Activated CD8-positive, alpha-beta memory T cell treated with anti-CD3 and anti-CD28 coated beads, Interleukin-2, amount 10 ng/mL, durations not matched to agents 7 days and 5 days (primary cell): ENCODE results near the gene PIAS2. TPM values are rescaled to one million over a fixed set of nuclear protein-coding genes. Genes with fewer than 3 reads are reported as not detected.
"Not testable (repeated sequence)": the region's sequence is repeated elsewhere in the genome, so short reads cannot be mapped to it uniquely, and the experiment has no call there.

Source experiments
- ATAC-seq: fragments of 150-1000 bp; cut with Tn5 transposase; one replicate; pipeline ENCODE4 v1.10.0; 2021; ENCODE audit warnings: moderate library complexity
- CTCF ChIA-PET: fragments of 350-600 bp; sonication (Branson Sonifier 250); formaldehyde crosslinking; loops from one replicate; lab custom pipeline; 2021; ENCODE audit warnings: antibody characterized with exemption; lab: Charles Lee
- DNase-seq: peaks from one replicate; pipeline ENCODE4 v3.0.0-alpha.2; 2020
- H3K27ac Mint-ChIP-seq: one replicate; pipeline ENCODE4 v1.8.0; 2021; ENCODE audit warnings: mild to moderate bottlenecking, mixed read lengths
- H3K27me3 Mint-ChIP-seq: one replicate; pipeline ENCODE4 v1.8.0; 2021; ENCODE audit warnings: mixed read lengths
- H3K36me3 Mint-ChIP-seq: one replicate; pipeline ENCODE4 v1.8.0; 2021; ENCODE audit warnings: mild to moderate bottlenecking, mixed read lengths
- H3K4me1 Mint-ChIP-seq: one replicate; pipeline ENCODE4 v1.8.0; 2021; ENCODE audit warnings: mixed read lengths
- H3K4me3 Mint-ChIP-seq: one replicate; pipeline ENCODE4 v1.8.0; 2021; ENCODE audit warnings: mild to moderate bottlenecking, moderate library complexity, mixed read lengths
- H3K9me3 Mint-ChIP-seq: one replicate; pipeline ENCODE4 v1.8.0; 2022; ENCODE audit warnings: low read depth, mixed read lengths
- total RNA-seq, 2 experiments: library from RNA; stranded (reverse); gene quantifications; one replicate each; pipeline ENCODE4 v1.2.3, GENCODE V29; 2021

Gene PIAS2
- total RNA-seq, 2 experiments from 2014 or later, result 11.7 to 19.8 TPM

DNA sequence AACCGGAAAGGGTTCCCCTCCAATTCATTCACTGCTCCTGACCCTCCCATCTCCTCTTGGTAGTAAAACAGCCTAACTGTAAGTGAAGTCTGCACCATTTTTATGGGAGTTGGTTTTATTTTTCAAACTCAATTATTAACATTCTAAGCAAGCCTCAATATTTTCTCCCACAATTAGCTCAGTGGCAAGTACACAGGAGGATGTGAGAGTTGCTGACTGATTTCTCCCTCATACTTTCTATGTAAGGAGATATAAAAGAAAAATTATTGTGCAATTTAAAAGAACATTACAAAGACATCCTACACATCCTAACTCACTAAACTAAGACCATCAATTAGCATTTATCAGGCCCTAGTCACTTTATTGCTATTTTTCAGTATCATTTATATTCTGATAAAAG is 73.9 kb downstream of the PIAS2 start:
- H3K4me3 Mint-ChIP-seq, result no peak overlapping the region
- ATAC-seq, result no peak
- H3K27ac Mint-ChIP-seq, result no peak overlapping the region
- H3K36me3 Mint-ChIP-seq, result peaks cover 7% of the 10 kb centered on the region
- CTCF ChIA-PET, result no interaction called here
- H3K9me3 Mint-ChIP-seq, result no peaks in the 10 kb centered on the region
- H3K4me1 Mint-ChIP-seq, result no peaks in the 10 kb centered on the region
- DNase-seq, result no peak
- no peaks in the 10 kb centered on the region for H3K27me3 Mint-ChIP-seq

GRCh38 chr18:46842583-46842982 is 74.7 kb downstream of the PIAS2 start:
- Mint-ChIP-seq H3K9me3 (no peaks in the 10 kb centered on the region), H3K4me1 (no peaks in the 10 kb centered on the region), H3K36me3 (peaks cover 7% of the 10 kb centered on the region), H3K27me3 (no peaks in the 10 kb centered on the region), H3K4me3 (no peak overlapping the region), H3K27ac (no peak overlapping the region)
- DNase-seq, result no peak
- ATAC-seq, result no peak
- CTCF ChIA-PET, result no interaction called here

- no peaks in the 10 kb centered on the region for H3K4me1 Mint-ChIP-seq
- ATAC-seq, result no peak
Measured at GRCh38 chr18:46833899-46834298, 83.4 kb downstream of the PIAS2 start.

GRCh38 chr18:46832849-46833248 is 84.5 kb downstream of the PIAS2 start:
- Mint-ChIP-seq H3K27me3 (no peaks in the 10 kb centered on the region), H3K4me3 (no peak overlapping the region), H3K9me3 (peaks cover 2% of the 10 kb centered on the region), H3K27ac (no peak overlapping the region), H3K36me3 (peaks cover 20% of the 10 kb centered on the region), H3K4me1 (no peaks in the 10 kb centered on the region)
- CTCF ChIA-PET, result no interaction called here
- DNase-seq, result no peak
- no peak for ATAC-seq

More at GRCh38 chr18:46833899-46834298, 83.4 kb downstream of the PIAS2 start:
- no peak overlapping the region for H3K27ac Mint-ChIP-seq
- CTCF ChIA-PET, result no interaction called here
- no peak overlapping the region for H3K4me3 Mint-ChIP-seq
- H3K9me3 Mint-ChIP-seq, result peaks cover 2% of the 10 kb centered on the region
- H3K36me3 Mint-ChIP-seq, result peaks cover 20% of the 10 kb centered on the region
- no peaks in the 10 kb centered on the region for H3K27me3 Mint-ChIP-seq
- DNase-seq, result no peak

DNA sequence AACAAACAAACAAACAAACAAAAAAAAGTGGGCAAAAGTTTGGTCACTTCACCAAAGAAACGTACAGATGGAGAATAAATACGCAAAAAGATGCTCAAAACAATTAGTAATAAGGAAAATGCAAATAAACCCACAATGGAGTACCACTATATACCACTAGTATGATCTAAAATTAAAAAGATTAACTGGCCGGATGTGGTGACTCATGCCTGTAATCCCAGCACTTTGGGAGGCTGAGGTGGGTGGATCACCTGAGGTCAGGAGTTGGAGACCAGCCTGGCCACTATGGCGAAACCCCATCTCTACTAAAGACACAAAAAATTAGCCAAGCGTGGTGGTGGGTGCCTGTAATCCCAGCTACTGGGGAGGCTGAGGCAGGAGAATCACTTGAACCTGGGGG is 84.9 kb downstream of the PIAS2 start:
- peaks cover 20% of the 10 kb centered on the region for H3K36me3 Mint-ChIP-seq
- H3K4me1 Mint-ChIP-seq, H3K27ac Mint-ChIP-seq, ATAC-seq, H3K9me3 Mint-ChIP-seq, H3K27me3 Mint-ChIP-seq, CTCF ChIA-PET, H3K4me3 Mint-ChIP-seq, DNase-seq: not testable (repeated sequence)

DNA sequence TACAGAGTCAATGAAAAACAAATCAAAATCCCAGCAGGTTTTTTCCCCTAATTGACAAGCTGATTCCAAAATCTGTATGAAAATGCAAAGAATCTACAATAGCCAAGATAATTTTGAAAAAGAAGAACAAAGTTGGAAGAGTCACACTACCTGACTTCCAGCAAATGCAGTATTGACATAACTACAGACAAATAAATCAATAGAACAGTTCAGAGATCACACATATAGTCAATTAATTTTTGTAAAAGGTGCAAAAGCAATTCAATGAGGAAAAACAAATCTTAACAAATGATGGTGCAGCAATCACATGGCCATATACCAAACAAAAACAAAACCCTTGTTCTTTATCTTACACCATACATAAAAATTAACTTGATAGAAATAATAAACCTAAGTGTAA is 85.9 kb downstream of the PIAS2 start:
- Mint-ChIP-seq H3K4me3 (no peak overlapping the region), H3K4me1 (no peaks in the 10 kb centered on the region)
- DNase-seq, result no peak

GRCh38 chr18:46830633-46831032 is 86.7 kb downstream of the PIAS2 start:
- H3K9me3 Mint-ChIP-seq, result peaks cover 2% of the 10 kb centered on the region
- peaks cover 20% of the 10 kb centered on the region for H3K36me3 Mint-ChIP-seq
- H3K4me1 Mint-ChIP-seq, result no peaks in the 10 kb centered on the region
- H3K27me3 Mint-ChIP-seq, result no peaks in the 10 kb centered on the region
- DNase-seq, result no peak
- CTCF ChIA-PET, result no interaction called here
- no peak overlapping the region for H3K4me3 Mint-ChIP-seq
- H3K27ac Mint-ChIP-seq, result no peak overlapping the region
- no peak for ATAC-seq

More for the DNA sequence above, 85.9 kb downstream of the PIAS2 start:
- CTCF ChIA-PET, result no interaction called here
- Mint-ChIP-seq H3K9me3 (peaks cover 2% of the 10 kb centered on the region), H3K36me3 (peaks cover 20% of the 10 kb centered on the region), H3K27me3 (no peaks in the 10 kb centered on the region), H3K27ac (no peak overlapping the region)
- ATAC-seq, result no peak

- CTCF ChIA-PET, result no interaction called here
- H3K27me3 Mint-ChIP-seq, result no peaks in the 10 kb centered on the region
- no peak overlapping the region for H3K4me3 Mint-ChIP-seq
- no peaks in the 10 kb centered on the region for H3K4me1 Mint-ChIP-seq
- peaks cover 2% of the 10 kb centered on the region for H3K9me3 Mint-ChIP-seq
- ATAC-seq (no peak), DNase-seq (no peak)
- no peak overlapping the region for H3K27ac Mint-ChIP-seq
- H3K36me3 Mint-ChIP-seq, result peaks cover 20% of the 10 kb centered on the region
Measured at GRCh38 chr18:46829947-46830346, 87.4 kb downstream of the PIAS2 start.

GRCh38 chr18:46829531-46829930 is 87.8 kb downstream of the PIAS2 start:
- H3K36me3 Mint-ChIP-seq, result peaks cover 20% of the 10 kb centered on the region

DNA sequence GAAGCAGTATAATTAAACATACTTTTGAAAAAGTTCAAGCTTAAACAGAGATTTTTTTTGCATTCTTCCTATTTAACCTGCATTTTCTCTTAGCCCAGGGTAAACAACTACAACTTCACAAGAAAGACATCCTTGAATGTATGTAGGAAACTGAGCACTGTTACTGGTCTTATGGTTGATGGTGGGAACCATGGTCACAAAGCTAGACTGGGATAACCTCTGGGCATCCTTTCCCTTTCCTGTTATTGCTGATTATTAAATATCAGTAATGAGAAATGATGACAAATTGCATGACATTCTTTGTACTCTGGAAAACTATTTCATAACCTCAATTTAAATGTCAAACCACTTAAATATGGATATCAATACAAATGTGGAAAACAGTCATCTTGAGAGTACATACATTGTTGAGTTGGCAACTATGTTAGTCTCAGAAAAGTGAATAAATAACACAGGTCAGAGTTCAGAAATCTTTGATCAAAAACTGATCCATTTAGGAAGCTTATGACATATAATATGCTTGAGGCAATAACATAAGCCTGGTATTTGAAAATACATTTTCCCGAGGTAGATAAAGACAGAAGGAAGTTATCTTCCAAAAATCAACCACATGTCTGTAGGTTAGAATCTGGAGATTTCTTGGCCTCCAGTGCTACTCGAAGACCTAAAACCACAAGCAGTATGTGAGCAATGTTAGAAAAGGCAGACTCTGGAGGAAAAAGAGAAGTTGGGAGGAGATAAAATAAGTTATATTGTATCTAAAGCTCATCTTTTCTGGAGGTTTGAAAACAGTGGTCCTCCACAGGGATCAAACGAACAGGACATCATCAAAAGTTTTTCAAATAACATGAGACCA is 95.2 kb downstream of the PIAS2 start:
- ATAC-seq, result no peak
- Mint-ChIP-seq H3K4me1 (peaks cover 9% of the 10 kb centered on the region), H3K36me3 (peaks cover 9% of the 10 kb centered on the region), H3K9me3 (no peaks in the 10 kb centered on the region), H3K27me3 (no peaks in the 10 kb centered on the region), H3K27ac (no peak overlapping the region), H3K4me3 (no peak overlapping the region)
- CTCF ChIA-PET, result no interaction called here
- no peak for DNase-seq

More at GRCh38 chr18:46829531-46829930, 87.8 kb downstream of the PIAS2 start:
- Mint-ChIP-seq H3K4me3 (no peak overlapping the region), H3K27ac (no peak overlapping the region), H3K27me3 (no peaks in the 10 kb centered on the region), H3K4me1 (no peaks in the 10 kb centered on the region), H3K9me3 (peaks cover 2% of the 10 kb centered on the region)
- ATAC-seq, result no peak
- CTCF ChIA-PET, result no interaction called here
- no peak for DNase-seq

GRCh38 chr18:46820863-46821262 is 96.4 kb downstream of the PIAS2 start:
- Mint-ChIP-seq H3K36me3 (peaks cover 9% of the 10 kb centered on the region), H3K27ac (no peak overlapping the region), H3K9me3 (no peaks in the 10 kb centered on the region), H3K4me3 (no peak overlapping the region), H3K4me1 (peaks cover 9% of the 10 kb centered on the region), H3K27me3 (no peaks in the 10 kb centered on the region)
- CTCF ChIA-PET, result no interaction called here
- DNase-seq (no peak), ATAC-seq (no peak)

DNA sequence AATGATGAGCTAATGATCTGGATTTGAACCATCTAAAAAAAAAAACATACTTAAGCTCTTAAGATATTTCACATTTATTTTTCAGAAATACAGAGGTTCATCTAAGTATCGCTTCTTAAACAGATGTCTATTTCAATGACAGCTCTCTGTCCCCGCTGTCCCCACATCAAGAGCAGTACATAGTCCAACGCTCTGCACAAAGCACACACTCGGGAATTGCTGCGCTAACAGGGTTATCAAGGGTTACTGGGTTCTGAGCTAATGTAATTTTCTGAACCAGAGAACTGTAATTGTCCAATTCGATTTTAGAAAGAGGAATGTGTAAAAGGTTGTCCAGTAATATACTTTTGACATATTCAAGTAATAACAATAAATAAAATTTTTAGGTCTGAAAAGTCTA is 101.6 kb downstream of the PIAS2 start:
- ATAC-seq, result no peak
- H3K36me3 Mint-ChIP-seq, result peaks cover 3% of the 10 kb centered on the region
- H3K9me3 Mint-ChIP-seq, result no peaks in the 10 kb centered on the region
- no peak for DNase-seq
- no peak overlapping the region for H3K4me3 Mint-ChIP-seq
- H3K4me1 Mint-ChIP-seq, result no peaks in the 10 kb centered on the region
- no peaks in the 10 kb centered on the region for H3K27me3 Mint-ChIP-seq
- no peak overlapping the region for H3K27ac Mint-ChIP-seq
- CTCF ChIA-PET, result interaction anchor here (1.2 kb wide), 1 partner anchor 161 kb away, joined by 3 read pairs; no protein-coding TSS in a partner anchor

- DNase-seq, result no peak
- Mint-ChIP-seq H3K36me3 (peaks cover 1% of the 10 kb centered on the region), H3K4me1 (no peaks in the 10 kb centered on the region), H3K27me3 (no peaks in the 10 kb centered on the region), H3K27ac (no peak overlapping the region), H3K4me3 (no peak overlapping the region), H3K9me3 (no peaks in the 10 kb centered on the region)
- ATAC-seq, result no peak
- CTCF ChIA-PET, result no interaction called here
Measured at GRCh38 chr18:46814399-46814798, 102.9 kb downstream of the PIAS2 start.

GRCh38 chr18:46812311-46812710 is 105.0 kb downstream of the PIAS2 start:
- H3K27me3 Mint-ChIP-seq, result no peaks in the 10 kb centered on the region
- H3K4me3 Mint-ChIP-seq, result no peak overlapping the region
- ATAC-seq (no peak), DNase-seq (no peak)
- no peaks in the 10 kb centered on the region for H3K4me1 Mint-ChIP-seq
- CTCF ChIA-PET, result no interaction called here
- H3K27ac Mint-ChIP-seq, result no peak overlapping the region
- no peaks in the 10 kb centered on the region for H3K36me3 Mint-ChIP-seq
- H3K9me3 Mint-ChIP-seq, result no peaks in the 10 kb centered on the region
